Measurements from ENCODE around the gene GP9.

DNA sequence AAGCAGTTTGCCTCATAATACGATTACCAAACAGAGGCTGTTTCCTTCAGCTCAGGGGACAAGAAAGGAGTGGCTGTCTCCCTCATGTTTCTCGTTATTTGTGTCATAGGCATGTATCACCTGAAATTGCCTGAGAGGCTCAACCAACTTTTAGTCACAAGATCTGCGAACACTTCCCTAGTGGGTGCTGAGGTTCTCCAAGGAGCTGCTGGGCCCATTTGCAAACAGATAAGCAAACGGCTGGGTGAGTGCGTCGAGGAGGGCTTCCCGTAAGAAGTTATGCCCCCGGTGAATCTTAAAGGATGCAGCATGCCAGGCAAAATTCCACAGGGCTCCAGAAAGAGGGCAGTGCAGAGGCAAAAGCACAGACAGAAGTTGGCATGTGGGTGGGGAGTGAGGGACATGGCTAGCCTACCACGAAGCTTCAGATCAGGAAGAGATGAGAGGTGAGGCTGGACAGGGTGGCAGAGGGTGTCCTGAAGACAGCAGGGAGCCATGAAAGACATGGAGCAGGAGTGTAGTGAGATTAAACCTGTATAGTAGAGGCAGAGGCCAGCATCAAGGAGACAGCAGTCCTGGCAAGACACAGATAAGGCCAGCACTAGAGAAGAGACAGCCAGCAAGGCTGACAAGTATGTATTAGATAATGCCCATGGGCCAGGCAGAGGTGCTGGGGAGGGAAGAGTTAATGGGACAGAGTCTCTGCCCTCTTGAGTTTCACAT, 4.0 kb upstream of the GP9 start:
- TF ChIP-seq POLR2A (IDR thresholded peaks at IDR 0.05; ENCODE audit: low read depth): no peak
- no peak for TF ChIP-seq CTCF (IDR thresholded peaks at IDR 0.05)
- no peak for TF ChIP-seq POLR2AphosphoS5 (IDR thresholded peaks at IDR 0.05)
